GM18870 (cell line): ENCODE measurements around the gene CCDC171.
"Not testable (repeated sequence)": the region's sequence is repeated elsewhere in the genome, so short reads cannot be mapped to it uniquely, and the experiment has no call there.

Source experiments
- ATAC-seq: cut with Tn5 transposase; IDR thresholded peaks from one replicate; pipeline ENCODE4 v1.9.1; 2021; ENCODE audit warnings: moderate library complexity; ENCODE audit not compliant: unreplicated experiment

The CCDC171 gene

GRCh38 chr9:15693701-15694100 is 140.9 kb downstream of the CCDC171 start:
- no peak for ATAC-seq

- ATAC-seq: no peak
Observed at GRCh38 chr9:15696979-15697378, 144.1 kb downstream of the CCDC171 start.

GRCh38 chr9:15697446-15697851 is 144.6 kb downstream of the CCDC171 start:
- no peak for ATAC-seq

GRCh38 chr9:15699876-15700559 is 147.2 kb downstream of the CCDC171 start:
- ATAC-seq: not testable (repeated sequence)

GRCh38 chr9:15707000-15707399 is 154.2 kb downstream of the CCDC171 start:
- no peak for ATAC-seq

GRCh38 chr9:15711531-15711930 is 158.7 kb downstream of the CCDC171 start:
- ATAC-seq: no peak

- ATAC-seq: no peak
Observed at GRCh38 chr9:15711931-15712330, 159.1 kb downstream of the CCDC171 start.

GRCh38 chr9:15714746-15715145 is 161.9 kb downstream of the CCDC171 start:
- ATAC-seq: no peak

GRCh38 chr9:15717290-15717967 is 164.6 kb downstream of the CCDC171 start:
- ATAC-seq: no peak

GRCh38 chr9:15718423-15718822 is 165.6 kb downstream of the CCDC171 start:
- ATAC-seq: no peak

- ATAC-seq: no peak
Observed at GRCh38 chr9:15720861-15721260, 168.0 kb downstream of the CCDC171 start.

- ATAC-seq: no peak
Observed at GRCh38 chr9:15722888-15723287, 170.0 kb downstream of the CCDC171 start.

GRCh38 chr9:15724016-15724415 is 171.2 kb downstream of the CCDC171 start:
- ATAC-seq: no peak

GRCh38 chr9:15724612-15725011 is 171.8 kb downstream of the CCDC171 start:
- ATAC-seq: no peak

- ATAC-seq: no peak
Observed at GRCh38 chr9:15725953-15726352, 173.1 kb downstream of the CCDC171 start.

GRCh38 chr9:15729507-15729906 is 176.7 kb downstream of the CCDC171 start:
- no peak for ATAC-seq

GRCh38 chr9:15735083-15735857 is 182.4 kb downstream of the CCDC171 start:
- ATAC-seq: no peak

GRCh38 chr9:15736569-15736968 is 183.7 kb downstream of the CCDC171 start:
- no peak for ATAC-seq

GRCh38 chr9:15738011-15738410 is 185.2 kb downstream of the CCDC171 start:
- no peak for ATAC-seq

GRCh38 chr9:15741015-15741414 is 188.2 kb downstream of the CCDC171 start:
- no peak for ATAC-seq

GRCh38 chr9:15743512-15743911 is 190.7 kb downstream of the CCDC171 start:
- ATAC-seq: peak; percentile 96

- ATAC-seq: no peak
Observed at GRCh38 chr9:15744196-15744595, 191.4 kb downstream of the CCDC171 start.
